Spinal cord (tissue), 10 donors: Measurements from ENCODE around the gene RRP15. TPM values are rescaled to one million over a fixed set of nuclear protein-coding genes. Genes with fewer than 3 reads are reported as not detected.
A peak's percentile ranks its signal among the peaks of the same experiment; 100 is the strongest.
"Not testable (repeated sequence)": the region's sequence is repeated elsewhere in the genome, so short reads cannot be mapped to it uniquely, and the experiment has no call there.

Source experiments
- DNase-seq, 6 donors: peaks; one replicate each; pipeline versions ENCODE4 v3.0.0 to v3.0.0-alpha.2; 2013 to 2015; ENCODE audit warnings: low spot score in 6 of 6, low read depth in 4 of 6
- H3K27ac ChIP-seq: one replicate; pipeline ENCODE4 v1.5.1; 2013; ENCODE audit warnings: low read depth, low read length, control low read depth
- H3K27me3 ChIP-seq: one replicate; pipeline ENCODE4 v1.6.1; 2013; ENCODE audit warnings: low read length; ENCODE audit not compliant: control insufficient read depth, insufficient read depth
- H3K36me3 ChIP-seq: one replicate; pipeline ENCODE4 v1.6.1; 2013; ENCODE audit warnings: low read length; ENCODE audit not compliant: control insufficient read depth, insufficient read depth
- H3K4me1 ChIP-seq: one replicate; pipeline ENCODE4 v1.6.1; 2013; ENCODE audit warnings: low read length; ENCODE audit not compliant: control insufficient read depth, insufficient read depth
- H3K4me3 ChIP-seq: one replicate; pipeline ENCODE4 v1.5.1; 2013; ENCODE audit warnings: low read depth, low read length, control low read depth
- H3K9me3 ChIP-seq: one replicate; pipeline ENCODE4 v1.6.1; 2013; ENCODE audit warnings: low read length; ENCODE audit not compliant: control insufficient read depth, insufficient read depth
- WGBS: methylation state at CpG from one replicate; pipeline ENCODE4 v1.1.5; 2013; ENCODE audit warnings: missing lambda C conversion rate; ENCODE audit not compliant: insufficient coverage; 5-methylcytosine and 5-hydroxymethylcytosine counted together
- polyA plus RNA-seq, 2 donors: library from polyadenylated mRNA; unstranded; fragments of 120-200 nt; gene quantifications; one replicate each; pipeline ENCODE4 v1.2.1, GENCODE V29; 2013; ENCODE audit not compliant: insufficient read length in 2 of 2
- total RNA-seq, 2 donors: library from RNA; depleted of rRNA in 1 of 2; stranded (reverse); fragments of 120-200 nt in 1 of 2; fragments of >200 nt in 1 of 2; gene quantifications; one replicate each; pipeline versions ENCODE4 v1.2.3 to v1.2.4, GENCODE V29; 2013 to 2014
- donor health status: healthy.

Gene RRP15
- total and polyA plus RNA-seq, 4 donors = 10.3 to 15.5 (median 14.0) TPM

GRCh38 chr1:218303176-218303879, 18.2 kb downstream of the RRP15 start:
- Histone ChIP-seq H3K9me3 (no peaks in the 10 kb centered on the region), H3K27ac (no peak overlapping the region), H3K4me1 (peaks cover 4% of the 10 kb centered on the region), H3K27me3 (no peaks in the 10 kb centered on the region), H3K4me3 (no peak overlapping the region), H3K36me3 (peaks cover 5% of the 10 kb centered on the region)
- DNase-seq = no peak

DNA sequence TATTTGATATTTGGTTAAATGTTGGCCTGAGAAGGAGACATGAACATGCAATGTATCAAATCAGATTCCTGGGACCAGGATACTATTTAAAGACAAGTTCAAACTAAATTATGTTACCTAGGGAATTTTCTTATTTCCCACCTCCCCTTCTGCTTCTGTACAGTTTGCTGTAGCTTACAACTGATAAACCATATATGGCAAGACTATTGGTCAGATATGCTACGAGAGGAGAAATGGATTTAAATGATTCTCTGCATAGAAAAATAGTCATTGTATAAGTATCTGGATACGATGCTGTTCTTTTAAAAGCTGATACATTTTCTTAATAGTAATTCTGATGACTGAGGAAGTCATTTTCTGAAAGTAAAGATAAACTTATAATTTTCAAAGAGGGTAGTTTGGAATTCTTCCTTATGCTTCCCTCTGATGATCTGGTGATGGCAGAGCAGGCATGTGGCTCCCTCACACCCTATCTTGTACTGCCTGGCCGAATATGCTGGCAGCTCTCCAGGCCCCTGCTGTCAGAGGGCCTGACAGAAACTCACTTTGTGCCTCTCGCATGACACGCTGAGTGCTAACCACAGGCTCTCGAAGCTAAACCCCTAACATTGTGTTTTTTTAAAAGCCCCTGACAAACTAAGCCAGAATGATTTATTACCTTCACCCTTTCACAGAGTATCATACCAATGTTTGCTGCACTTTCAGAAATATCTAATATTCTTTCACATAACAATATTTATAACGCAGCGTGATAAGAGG, 19.4 kb downstream of the RRP15 start:
- Histone ChIP-seq H3K4me1 (peaks cover 4% of the 10 kb centered on the region), H3K9me3 (no peaks in the 10 kb centered on the region), H3K36me3 (peaks cover 5% of the 10 kb centered on the region), H3K27ac (no peak overlapping the region), H3K27me3 (no peaks in the 10 kb centered on the region), H3K4me3 (no peak overlapping the region)
- 18% methylated on average over 4 of the region's 8 CpGs for WGBS
- DNase-seq = peak in 4 of 6 donors; percentile 4 to 66 (median 36)

- Histone ChIP-seq H3K27ac (no peak overlapping the region), H3K36me3 (peaks cover 5% of the 10 kb centered on the region), H3K4me1 (peaks cover 4% of the 10 kb centered on the region), H3K27me3 (no peaks in the 10 kb centered on the region), H3K9me3 (no peaks in the 10 kb centered on the region), H3K4me3 (no peak overlapping the region)
- no peak for DNase-seq
- WGBS = no CpG with 5 or more reads among the region's 6 CpGs
Observed at GRCh38 chr1:218305472-218306064, 20.5 kb downstream of the RRP15 start.

- Histone ChIP-seq H3K36me3 (peaks cover 5% of the 10 kb centered on the region), H3K4me3 (no peak overlapping the region), H3K27me3 (no peaks in the 10 kb centered on the region), H3K4me1 (no peaks in the 10 kb centered on the region), H3K9me3 (no peaks in the 10 kb centered on the region), H3K27ac (no peak overlapping the region)
- WGBS = 100% methylated on average over 2 of the region's 2 CpGs
- DNase-seq = no peak
Observed at GRCh38 chr1:218312509-218312908, 27.4 kb downstream of the RRP15 start.

- no peak for DNase-seq
- 93% methylated on average over 3 of the region's 3 CpGs for WGBS
- H3K4me1 ChIP-seq = no peaks in the 10 kb centered on the region
- H3K4me3 ChIP-seq = no peak overlapping the region
- no peaks in the 10 kb centered on the region for H3K9me3 ChIP-seq
- H3K36me3 ChIP-seq = no peaks in the 10 kb centered on the region
- H3K27ac ChIP-seq = no peak overlapping the region
- no peaks in the 10 kb centered on the region for H3K27me3 ChIP-seq
Observed at GRCh38 chr1:218314316-218314715, 29.2 kb downstream of the RRP15 start.

DNA sequence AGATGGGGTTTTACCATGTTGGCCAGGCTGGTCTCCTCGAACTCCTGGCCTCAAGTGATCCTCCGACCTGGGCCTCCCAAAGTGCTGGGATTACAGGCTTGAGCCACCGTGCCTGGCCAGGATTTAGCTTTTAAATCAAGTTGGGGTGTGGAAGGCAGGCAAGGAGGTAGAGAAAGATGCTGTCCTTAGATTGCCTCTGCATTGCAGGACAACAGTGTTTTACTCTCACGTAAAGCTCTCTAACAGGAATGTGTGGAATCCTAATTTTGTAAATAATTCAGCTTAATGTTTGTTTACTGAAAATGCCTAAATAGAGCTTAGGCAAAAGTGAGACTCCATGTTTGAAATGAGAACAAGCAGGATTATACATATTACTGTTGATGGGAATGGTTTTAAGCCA, 30.5 kb downstream of the RRP15 start:
- no peak overlapping the region for H3K4me3 ChIP-seq
- no peaks in the 10 kb centered on the region for H3K36me3 ChIP-seq
- 94% methylated on average over 4 of the region's 4 CpGs for WGBS
- H3K9me3 ChIP-seq = no peaks in the 10 kb centered on the region
- H3K27ac ChIP-seq = no peak overlapping the region
- H3K27me3 ChIP-seq = no peaks in the 10 kb centered on the region
- H3K4me1 ChIP-seq = no peaks in the 10 kb centered on the region
- DNase-seq = no peak

DNA sequence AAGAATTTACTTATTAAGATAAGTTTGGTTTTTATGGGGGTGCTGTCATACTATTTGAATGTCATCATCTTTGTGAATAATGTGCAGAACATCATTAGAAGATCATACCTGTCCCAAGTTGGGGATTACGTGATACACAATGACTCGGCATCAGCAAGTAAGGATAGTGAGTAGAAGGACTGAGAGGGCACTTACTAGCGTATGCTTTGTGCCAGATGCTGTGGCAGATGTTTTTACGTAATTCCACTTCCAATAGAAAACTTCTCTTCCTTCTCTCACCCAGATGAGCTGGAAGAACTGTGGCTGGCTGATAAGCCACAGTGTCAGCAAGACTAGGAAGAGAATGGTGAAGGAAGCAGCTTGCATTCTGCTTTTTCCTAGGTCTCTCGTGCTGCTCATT, 32.0 kb downstream of the RRP15 start:
- DNase-seq = peak in 1 of 6 donors; percentile 22
- no peaks in the 10 kb centered on the region for H3K9me3 ChIP-seq
- no peaks in the 10 kb centered on the region for H3K36me3 ChIP-seq
- no peaks in the 10 kb centered on the region for H3K4me1 ChIP-seq
- WGBS = no CpG with 5 or more reads among the region's 5 CpGs
- H3K27me3 ChIP-seq = no peaks in the 10 kb centered on the region
- no peak overlapping the region for H3K4me3 ChIP-seq
- no peak overlapping the region for H3K27ac ChIP-seq

DNA sequence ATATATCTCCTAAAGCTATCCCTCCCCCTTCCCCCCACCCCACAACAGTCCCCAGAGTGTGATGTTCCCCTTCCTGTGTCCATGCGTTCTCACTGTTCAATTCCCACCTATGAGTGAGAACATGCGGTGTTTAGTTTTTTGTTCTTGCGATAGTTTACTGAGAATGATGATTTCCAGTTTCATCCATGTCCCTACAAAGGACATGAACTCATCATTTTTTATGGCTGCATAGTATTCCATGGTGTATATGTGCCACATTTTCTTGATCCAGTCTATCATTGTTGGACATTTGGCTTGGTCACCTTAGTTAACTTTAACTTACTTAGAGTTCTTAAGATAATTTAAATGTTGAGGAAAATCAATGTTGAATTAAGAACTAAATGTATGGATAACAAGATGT, 35.1 kb downstream of the RRP15 start:
- not testable (repeated sequence) for H3K27me3 ChIP-seq, H3K9me3 ChIP-seq, H3K27ac ChIP-seq, H3K4me3 ChIP-seq, H3K4me1 ChIP-seq, DNase-seq
- H3K36me3 ChIP-seq = peaks cover 20% of the 10 kb centered on the region
- no CpG with 5 or more reads among the region's 3 CpGs for WGBS

GRCh38 chr1:218322762-218323161, 37.7 kb downstream of the RRP15 start:
- Histone ChIP-seq H3K27me3 (no peaks in the 10 kb centered on the region), H3K36me3 (peaks cover 20% of the 10 kb centered on the region), H3K9me3 (no peaks in the 10 kb centered on the region), H3K4me1 (no peaks in the 10 kb centered on the region), H3K4me3 (no peak overlapping the region), H3K27ac (no peak overlapping the region)
- 97% methylated on average over 17 of the region's 17 CpGs for WGBS
- DNase-seq = no peak
